HG03571 (cell line): ENCODE results near the gene LATS2.
"Not testable (repeated sequence)": the region's sequence is repeated elsewhere in the genome, so short reads cannot be mapped to it uniquely, and the experiment has no call there.

Source experiments
- ATAC-seq: cut with Tn5 transposase; IDR thresholded peaks from one replicate; pipeline ENCODE4 v1.9.1; 2021; ENCODE audit not compliant: unreplicated experiment

The LATS2 gene

DNA sequence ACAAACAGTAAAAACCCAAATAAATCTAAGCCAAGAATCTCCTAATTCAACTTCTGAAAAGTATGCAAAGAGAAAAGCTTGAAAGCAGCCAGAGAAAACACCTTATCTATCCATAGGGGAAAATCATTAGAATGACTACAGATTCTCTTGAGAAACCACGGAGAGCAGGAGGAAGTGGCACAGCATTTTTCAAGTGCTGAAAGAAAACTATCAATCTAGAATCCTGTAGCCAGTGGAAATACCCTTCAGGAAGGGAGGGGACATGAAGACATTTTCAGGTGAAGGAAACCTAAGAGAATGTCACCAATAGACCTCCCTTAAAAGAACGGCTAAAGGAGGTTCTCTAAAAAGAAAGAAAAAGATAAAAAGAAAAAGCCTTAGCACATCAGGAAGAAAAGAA, 92.6 kb downstream of the LATS2 start:
- no peak for ATAC-seq

DNA sequence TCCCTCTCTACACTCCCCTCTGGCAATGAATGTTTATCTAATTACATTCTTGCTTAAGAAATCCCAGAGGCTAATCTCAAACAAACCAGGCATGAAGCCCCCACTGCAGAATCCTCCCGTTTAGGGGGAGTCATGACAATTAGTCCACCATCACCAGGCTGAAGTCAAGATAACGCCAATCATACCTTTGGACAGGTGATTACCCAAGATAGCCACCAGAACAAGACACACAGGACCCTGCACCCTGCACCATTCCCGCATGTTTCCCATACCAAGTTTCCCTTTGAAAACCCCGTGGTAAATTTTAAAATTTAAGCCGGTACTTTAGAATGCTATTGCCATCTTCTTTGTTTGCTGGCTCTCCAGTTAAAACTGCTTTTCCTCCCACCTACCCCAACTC, 94.0 kb downstream of the LATS2 start:
- no peak for ATAC-seq

DNA sequence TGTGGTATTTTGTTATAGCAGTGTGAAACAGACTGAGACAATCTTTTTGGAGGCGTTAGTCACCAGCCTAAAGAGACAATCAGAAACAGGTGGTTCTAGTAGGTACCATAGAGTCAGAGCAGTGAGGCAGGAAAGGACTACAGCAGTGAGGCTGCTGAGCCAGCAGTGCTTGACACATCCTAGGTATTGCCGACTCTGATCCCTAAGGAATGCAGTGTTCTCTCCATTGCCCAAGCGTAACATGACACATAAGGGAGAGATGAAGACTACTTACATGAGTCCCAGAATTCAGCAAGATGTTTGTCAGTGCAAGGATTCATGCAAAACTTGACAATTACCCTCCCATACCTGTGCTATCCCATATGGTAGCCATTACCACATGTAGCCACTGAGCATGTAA, 96.5 kb downstream of the LATS2 start:
- ATAC-seq = no peak

DNA sequence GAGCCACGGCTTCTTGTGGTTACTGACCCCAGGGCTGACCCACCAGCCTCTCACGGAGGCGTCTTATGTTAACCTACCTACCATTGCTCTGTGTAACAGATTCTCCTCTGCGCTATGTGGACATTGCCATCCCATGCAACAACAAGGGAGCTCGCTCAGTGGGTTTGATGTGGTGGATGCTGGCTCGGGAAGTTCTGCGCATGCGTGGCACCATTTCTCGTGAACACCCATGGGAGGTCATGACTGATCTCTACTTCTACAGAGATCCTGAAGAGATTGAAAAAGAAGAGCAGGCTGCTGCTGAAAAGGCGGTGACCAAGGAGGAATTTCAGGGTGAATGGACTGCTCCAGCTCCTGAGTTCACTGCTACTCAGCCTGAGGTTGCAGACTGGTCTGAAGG, 99.7 kb downstream of the LATS2 start:
- not testable (repeated sequence) for ATAC-seq

DNA sequence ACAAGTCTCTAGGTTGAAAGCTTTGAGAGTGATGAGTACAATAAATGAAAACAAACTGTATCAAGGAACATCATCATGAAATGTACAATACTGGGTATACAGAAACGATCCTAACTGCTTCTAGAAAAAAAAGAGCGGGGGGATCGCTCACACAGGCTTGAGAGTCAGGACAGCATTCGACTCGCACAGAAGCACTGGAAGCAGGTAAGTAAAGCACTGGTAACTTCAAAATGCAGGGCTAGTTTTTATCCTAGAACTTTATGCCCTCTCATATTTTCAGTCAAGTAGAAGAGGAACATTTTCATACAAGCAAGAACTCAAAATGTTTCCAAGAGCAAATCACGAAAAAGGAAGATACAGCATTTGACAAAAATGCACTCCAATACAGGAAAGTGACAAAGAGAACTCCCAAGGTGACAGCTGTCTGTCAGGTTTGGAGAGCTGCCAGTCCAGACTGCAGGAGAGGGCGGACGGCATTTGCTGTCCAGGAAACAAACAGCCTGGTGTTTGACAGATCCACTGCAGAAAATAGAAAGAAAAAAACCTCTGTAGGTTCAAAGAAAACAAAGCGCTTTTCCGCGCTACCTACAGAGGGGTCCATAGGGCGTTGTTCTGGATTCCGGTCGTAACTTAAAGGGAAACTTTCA, 100.6 kb downstream of the LATS2 start:
- no peak for ATAC-seq

DNA sequence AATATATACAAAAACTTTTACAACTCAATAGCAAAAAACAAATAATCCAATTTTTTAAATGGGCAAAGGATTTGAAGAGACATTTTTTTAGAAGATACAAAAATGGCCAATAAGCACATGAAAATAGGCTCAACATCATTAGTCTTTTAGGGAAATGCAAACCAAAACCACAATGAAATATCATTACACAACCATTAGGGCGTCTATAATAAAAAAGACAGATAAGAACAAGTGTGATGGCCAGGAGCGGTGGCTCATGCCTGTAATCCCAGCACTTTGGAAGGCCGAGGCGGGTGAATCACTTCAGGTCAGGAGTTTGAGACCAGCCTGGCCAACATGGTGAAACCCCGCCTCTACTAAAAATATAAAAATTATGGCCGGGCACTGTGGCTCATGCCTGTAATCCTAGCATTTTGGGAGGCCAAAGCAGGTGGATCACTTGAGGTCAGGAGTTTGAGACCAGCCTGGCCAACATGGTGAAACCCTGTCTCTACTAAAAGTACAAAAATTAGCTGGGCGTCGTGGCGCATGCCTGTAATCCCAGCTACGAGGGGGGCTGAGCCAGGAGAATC, 104.3 kb downstream of the LATS2 start:
- not testable (repeated sequence) for ATAC-seq

DNA sequence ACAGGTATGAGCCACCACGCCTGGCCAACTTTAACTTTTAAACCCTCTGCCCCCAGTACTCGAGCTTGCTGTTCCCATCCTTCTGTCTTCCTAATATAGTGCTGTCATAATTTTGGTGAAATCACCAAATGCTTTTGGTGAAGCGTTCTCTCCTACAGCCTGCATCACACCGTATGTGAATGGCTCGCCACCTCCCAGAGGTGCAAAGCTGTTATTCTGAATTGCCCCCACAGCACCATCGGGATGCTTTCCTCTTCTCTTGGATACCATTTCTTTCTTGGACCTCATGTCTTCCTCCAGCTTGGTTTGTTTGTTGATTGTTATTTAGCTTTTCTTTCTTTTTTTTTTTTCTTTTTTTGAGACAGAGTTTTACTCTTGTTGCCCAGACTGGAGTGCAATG, 105.9 kb downstream of the LATS2 start:
- ATAC-seq = no peak

DNA sequence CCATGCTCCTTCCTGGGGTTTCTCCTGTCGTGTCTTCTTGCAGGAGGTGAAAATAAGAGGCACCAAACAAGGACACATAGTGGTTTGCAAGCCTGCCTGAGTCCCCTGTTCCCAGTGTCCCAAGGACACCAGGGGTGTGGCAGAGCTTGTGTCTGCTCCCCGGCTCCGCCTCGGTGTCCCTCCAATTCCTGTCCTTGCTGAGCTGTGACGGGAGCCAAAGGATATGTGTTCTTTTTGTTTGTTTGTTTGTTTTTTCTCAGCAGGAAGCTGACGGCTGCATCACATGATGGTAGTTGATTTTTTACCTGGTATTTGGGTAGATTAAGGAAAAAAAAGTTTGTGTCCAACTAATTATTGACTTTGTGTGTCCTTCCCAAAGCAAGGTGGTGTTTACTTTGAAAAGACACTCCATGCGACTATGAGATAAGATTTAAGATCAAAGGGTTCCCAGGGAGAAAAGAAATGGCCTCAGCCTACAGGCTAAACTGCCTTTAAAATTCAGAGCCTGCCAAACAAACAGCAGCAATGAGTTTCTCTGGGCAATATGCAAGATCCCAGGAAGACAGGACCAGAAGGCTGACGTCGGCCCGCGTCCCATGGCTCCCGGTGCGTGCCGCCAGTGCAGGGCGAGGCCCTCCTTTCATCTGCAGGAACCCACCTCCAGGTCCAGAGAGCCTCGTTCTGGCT, 108.0 kb downstream of the LATS2 start:
- no peak for ATAC-seq

DNA sequence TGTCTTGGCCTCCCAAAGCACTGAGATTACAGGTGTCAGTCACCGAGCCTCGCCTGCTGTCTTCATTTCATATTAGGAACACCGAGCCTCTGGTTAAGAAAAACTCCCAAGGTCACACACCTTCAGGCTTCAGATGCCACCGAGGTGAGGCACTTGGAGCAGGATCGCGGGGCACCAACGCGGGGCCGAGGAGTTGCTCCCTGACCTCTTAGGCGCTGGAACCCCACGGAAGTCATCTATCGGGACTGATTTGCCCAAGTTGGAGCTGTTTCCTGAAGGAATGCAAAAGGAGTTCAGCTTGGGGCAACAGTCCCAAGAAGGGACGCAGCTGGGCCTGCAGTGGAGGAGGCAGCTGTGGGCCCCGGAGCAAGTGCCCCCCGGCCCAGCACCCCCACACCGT, 108.5 kb downstream of the LATS2 start:
- ATAC-seq = no peak

DNA sequence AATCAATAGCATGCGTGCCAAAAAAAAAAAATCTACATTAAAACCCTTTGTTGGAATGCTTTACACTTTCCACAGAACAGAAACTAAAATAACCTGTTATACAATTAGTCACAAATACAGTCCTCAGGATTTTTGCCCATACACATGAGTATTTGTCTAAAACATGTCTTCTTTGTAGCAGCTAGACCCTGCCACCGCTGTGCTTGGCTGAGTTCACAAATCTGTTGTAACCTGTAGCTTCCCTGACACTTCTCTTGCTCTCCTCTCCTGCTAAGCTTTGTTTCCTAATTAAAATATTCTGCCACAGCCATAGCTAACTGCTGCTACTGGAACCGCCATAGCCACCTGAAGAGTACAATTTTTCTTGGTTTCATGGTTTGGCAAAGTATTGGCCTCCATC, 113.4 kb downstream of the LATS2 start:
- ATAC-seq = not testable (repeated sequence)

DNA sequence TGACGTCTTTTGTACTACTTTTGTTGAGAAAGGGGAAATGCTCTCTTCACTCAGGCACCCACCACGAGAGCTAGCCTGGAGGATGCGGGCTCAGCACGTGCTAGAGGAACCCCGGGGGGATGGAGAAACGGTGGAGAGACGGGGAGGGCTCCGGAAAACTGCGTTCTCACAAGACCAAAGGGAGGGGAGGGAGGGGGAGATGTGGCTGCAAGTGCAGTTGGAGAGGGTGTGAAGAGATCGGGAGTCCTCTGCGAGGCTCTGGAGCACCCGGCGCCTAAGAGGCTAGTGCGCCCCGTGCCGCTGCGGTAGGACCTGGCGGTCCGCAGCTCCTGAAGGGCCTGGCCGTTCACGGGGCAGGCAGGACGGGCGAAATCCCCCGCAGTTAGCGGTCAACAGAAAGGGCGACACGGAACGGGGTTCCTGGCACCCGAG, 115.4 kb downstream of the LATS2 start:
- no peak for ATAC-seq

DNA sequence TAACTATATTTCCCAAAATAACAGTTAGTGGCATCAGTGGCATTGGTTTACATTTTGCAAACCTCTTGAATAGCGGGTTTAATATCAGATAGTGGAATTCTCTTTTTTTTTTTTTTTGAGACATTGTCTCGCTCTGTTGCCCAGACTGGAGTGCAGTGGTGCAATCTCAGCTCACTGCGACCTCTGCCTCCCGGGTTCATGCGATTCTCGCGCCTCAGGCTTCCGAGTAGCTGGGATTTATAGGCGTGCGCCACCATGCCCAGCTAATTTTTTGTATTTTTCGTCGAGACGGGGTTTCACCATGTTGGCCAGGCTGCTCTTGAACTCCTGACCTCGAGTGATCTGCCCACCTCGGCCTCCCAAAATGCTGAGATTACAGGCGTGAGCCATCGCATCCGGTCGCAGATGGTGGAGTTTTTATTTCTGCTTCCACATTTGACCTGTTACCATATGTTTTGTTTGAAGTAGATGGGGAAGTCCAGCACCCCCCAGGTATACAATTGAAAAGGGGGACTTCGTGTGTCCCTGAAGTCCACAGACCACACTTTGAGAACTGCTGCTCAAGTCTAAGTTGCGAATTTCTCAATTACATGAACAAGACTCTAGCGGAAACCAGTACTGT, 118.3 kb downstream of the LATS2 start:
- no peak for ATAC-seq

DNA sequence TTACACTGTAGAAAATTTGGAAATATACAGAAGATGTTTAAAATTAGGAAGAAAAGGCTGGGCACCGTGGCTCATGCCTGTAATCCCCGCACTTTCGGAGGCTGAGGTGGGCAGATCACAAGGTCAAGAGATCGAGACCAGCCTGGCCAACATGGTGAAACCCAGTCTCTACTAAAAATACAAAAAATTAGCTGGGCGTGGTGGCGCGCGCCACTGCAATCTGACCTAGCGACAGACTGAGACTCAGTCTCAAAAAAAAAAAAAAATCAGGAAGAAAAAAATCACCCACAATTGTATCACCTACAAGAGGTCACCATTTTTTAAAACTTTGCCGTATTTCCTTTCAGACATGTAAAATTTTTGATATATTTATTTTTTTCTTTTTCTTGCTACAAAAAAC, 120.9 kb downstream of the LATS2 start:
- ATAC-seq = not testable (repeated sequence)

DNA sequence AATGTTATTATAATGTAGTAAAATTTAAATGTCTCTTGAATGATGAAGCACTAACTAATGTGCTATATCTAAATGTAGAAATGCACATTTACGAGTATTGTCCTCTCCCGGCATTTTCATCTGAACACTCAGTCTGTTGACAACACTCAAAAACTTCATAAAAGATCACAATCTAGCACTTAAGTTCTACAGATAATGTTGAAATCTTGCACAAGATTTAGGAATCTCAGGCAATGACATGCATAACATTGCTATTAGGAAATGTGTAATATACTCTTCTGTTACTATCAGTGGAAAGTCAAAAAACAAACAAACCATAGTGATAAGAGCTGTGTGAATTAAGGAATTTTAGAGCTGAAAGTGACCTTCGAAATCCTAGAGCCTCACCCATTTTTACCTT, 121.3 kb downstream of the LATS2 start:
- ATAC-seq = no peak

DNA sequence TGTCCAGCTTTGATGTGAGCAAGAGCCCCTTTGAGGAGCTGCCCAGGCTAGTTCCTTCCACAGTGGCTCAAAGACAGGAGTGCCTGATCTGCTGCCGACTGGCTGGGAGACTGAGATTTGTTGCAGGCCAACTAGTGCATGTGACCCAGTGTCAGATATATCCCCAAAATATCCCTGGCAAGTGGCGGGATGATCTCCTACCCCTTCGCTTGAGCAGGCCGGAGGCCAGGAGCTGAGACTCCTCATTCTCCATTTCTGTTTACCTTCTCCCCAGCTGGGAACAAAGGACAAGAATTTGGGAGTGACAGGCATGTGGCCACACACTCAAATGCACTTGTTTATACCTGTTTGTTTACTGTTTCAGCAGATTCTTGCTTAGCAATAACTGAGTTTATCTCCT, 121.7 kb downstream of the LATS2 start:
- no peak for ATAC-seq

DNA sequence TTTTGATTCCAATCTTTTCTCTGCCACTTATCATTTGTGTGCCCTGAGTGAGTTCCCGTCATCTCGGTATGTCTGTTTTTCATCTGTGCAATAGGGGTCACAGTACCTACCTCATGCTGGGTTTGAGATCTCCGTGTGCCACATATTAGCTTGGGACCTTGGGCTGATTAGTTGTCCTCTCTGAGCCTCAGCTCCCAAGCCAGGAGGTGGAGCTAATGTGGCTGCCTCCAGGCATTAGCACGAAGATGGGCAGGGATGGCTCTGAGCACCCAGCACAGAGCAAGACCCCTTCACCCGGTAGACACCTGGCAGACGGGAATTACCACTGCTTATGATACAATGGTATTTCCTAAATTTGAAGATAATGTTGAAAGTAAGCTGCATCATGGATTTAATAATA, 123.1 kb downstream of the LATS2 start:
- no peak for ATAC-seq

DNA sequence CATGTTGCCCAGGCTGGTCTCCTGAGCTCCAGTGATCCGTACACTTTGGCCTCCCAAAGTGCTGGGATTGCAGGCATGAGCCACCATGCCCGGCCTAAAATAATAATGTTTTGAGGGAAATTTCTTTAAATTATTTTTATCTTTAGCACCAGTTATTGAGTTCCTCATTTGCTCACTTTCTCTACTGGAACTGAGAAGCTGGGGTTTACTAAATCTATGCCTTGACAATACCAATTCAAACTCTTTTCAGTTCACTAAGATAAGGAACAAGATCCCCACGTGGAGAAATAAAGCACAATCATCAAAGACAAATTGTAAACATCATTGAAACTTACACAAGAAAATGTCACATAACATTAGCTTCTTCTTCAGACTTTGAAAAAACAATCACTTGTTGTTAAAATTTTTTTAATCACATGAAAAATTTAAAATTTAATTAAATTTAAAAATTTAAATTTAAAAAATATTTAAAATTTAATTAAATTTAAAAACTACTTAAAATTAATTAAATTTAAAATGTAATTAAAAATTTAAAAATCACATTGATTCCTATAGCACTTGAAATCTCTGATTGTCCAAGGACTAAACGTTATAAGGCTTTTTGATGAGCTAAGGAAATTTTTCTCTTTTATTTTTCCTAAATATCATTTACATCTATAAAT, 133.7 kb downstream of the LATS2 start:
- no peak for ATAC-seq

DNA sequence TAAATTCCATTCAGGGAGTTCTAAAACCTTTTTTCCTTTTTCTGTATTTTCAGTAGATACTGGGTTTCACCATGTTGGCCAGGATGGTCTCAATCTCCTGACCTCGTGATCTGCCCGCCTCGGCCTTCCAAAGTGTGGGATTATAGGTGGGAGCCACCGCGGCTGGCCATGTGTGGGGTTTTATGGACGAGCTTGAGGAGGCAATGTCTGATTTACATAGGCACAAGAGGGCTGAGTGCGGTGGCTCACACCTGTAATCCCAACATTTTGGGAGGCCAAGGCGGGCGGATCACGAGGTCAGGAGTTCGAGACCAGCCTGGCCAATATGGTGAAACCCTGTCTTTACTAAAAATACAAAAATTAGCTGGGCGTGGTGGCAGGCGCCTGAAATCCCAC, 136.0 kb downstream of the LATS2 start:
- ATAC-seq = not testable (repeated sequence)

DNA sequence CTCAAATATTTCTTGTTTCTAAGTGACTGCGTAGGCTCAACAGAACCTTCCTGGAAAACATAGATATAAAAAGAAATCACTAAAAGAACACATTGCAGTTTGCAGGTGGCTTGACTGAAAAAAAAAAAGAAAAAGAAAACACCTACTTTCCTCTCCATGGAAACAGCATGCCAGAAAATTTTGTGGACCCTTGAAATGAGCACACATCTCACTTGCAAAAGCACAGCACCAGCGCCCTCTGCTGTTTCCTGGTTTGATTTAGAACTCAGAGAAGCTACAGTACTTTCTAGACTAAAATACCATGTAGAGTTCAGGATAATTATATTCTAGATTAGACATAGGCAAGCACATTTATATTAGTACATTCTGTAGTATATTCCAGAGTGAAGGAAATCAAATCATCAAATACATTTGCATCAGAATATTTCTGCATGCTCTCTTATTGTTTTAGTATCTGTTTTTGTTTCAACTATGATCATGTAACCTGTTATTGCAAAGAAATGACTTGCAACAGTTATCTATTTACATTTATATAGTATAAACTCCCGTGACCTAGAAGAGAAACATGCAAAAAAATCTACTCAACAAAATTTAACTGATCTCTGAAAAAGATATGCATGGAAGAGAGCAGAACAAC, 136.5 kb downstream of the LATS2 start:
- no peak for ATAC-seq

DNA sequence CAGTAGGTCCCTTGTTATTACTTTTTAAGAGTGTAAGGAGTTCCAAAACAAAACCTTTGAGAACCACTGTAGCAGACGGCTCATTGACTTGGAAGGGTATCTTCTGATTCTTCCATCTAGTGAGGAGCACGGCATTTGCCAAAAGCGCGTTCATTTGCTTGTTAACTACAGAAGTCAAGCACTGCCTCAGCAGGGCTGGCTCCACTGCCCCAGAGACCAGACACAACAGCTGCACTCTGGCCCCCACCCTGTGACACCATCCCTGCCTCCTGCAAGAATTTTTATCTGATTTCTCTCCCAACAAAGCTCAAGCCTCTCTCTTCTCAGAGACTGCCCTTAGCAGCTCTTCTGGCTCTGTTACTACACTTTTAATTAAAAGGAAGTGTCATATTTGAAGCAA, 138.1 kb downstream of the LATS2 start:
- ATAC-seq = no peak
